GM12874 (cell line): ENCODE results near the gene FOXC1.

ENCODE experiments used
- TF ChIP-seq, protein P1 (sequence below): IDR thresholded peaks from 2 replicates; pipeline ENCODE4 v1.5.1; 2011; ENCODE audit warnings: low read depth, mild to moderate bottlenecking, control low read depth, low read length, moderate library complexity; ENCODE audit not compliant: insufficient read depth

Gene FOXC1

DNA sequence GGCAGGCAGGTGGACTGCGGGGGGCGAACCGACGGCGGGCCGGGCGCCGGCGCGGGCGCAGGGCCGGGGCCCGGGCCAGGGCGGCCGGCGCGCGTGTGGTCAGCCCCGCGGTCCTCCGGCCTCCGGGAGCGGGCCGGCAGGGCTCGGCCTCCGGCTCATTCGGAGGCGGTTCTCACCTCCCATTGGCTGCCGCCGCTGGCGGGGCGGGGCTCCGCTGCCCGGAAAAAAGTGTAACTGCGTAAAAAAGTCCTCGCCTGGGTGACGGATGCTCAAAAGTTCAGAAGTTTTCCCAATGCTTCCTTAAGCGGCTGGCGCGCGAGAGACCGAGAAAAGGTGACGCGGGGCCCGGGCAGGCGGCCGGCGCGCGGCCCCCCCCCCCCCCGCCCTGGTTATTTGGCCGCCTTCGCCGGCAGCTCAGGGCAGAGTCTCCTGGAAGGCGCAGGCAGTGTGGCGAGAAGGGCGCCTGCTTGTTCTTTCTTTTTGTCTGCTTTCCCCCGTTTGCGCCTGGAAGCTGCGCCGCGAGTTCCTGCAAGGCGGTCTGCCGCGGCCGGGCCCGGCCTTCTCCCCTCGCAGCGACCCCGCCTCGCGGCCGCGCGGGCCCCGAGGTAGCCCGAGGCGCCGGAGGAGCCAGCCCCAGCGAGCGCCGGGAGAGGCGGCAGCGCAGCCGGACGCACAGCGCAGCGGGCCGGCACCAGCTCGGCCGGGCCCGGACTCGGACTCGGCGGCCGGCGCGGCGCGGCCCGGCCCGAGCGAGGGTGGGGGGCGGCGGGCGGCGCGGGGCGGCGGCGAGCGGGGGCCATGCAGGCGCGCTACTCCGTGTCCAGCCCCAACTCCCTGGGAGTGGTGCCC is at the start of gene FOXC1:
FOXC1 (plus strand) TSS at position 268 of the 849 bp plus-strand sequence; CDS start at position 799, 531 bp downstream.
- TF ChIP-seq, protein P1, sequence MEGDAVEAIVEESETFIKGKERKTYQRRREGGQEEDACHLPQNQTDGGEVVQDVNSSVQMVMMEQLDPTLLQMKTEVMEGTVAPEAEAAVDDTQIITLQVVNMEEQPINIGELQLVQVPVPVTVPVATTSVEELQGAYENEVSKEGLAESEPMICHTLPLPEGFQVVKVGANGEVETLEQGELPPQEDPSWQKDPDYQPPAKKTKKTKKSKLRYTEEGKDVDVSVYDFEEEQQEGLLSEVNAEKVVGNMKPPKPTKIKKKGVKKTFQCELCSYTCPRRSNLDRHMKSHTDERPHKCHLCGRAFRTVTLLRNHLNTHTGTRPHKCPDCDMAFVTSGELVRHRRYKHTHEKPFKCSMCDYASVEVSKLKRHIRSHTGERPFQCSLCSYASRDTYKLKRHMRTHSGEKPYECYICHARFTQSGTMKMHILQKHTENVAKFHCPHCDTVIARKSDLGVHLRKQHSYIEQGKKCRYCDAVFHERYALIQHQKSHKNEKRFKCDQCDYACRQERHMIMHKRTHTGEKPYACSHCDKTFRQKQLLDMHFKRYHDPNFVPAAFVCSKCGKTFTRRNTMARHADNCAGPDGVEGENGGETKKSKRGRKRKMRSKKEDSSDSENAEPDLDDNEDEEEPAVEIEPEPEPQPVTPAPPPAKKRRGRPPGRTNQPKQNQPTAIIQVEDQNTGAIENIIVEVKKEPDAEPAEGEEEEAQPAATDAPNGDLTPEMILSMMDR: no peak

DNA sequence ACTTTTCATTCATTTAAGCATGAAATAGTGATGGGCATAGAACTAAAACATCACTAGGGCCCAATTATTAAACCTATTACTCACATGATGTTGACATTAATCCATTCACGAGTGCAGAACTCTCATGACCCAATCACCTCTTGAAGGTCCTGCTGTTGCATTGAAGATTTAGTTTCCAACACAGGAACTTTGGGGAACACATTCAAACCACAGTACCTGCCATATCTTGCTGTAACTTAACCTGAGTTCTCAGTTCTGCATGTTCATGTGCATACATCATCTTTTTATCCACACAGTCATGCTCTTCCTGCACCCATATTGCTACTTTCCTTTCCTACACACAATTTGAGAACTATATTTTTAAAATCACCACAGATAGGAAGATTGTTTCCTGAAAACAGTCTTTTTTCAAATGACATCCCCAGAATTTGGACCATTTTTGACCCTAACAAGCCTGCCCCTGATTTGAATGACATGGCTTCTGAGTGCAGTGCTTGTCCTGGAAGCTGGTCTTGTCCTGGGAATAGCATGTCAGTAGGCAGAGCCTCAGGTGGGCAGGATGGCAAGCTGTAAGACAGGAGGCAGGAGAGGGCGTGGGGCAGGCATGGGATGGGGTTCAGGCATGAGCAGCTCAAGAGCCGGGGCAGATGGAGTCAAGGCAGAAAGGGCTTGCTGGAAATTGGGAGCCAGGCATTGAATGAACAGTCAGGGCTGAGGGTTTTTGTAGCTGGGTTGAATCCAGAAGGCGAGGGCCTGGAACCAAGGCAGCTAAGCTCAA is 49.2 kb upstream of the FOXC1 start:
- TF ChIP-seq, protein P1: no peak

DNA sequence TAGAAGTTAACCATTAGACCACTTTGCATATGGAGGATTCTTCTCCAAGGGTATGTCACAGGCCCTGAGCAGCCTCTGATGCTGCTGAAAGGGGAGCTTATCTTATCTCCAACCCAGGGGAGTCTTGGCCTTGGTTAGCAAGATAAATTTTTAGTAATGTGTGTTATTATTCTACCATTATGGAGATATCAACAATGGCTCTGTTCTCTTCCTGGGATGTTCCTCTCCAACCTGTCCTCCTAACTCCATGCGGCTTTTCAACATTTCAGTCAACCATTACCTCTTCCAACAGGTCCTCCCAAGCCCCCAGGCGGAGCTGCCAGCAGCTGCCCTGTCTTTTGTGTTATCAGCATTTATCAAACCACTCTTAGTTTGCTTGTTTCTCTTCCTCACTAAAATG is 48.4 kb upstream of the FOXC1 start:
- TF ChIP-seq, protein P1: no peak

DNA sequence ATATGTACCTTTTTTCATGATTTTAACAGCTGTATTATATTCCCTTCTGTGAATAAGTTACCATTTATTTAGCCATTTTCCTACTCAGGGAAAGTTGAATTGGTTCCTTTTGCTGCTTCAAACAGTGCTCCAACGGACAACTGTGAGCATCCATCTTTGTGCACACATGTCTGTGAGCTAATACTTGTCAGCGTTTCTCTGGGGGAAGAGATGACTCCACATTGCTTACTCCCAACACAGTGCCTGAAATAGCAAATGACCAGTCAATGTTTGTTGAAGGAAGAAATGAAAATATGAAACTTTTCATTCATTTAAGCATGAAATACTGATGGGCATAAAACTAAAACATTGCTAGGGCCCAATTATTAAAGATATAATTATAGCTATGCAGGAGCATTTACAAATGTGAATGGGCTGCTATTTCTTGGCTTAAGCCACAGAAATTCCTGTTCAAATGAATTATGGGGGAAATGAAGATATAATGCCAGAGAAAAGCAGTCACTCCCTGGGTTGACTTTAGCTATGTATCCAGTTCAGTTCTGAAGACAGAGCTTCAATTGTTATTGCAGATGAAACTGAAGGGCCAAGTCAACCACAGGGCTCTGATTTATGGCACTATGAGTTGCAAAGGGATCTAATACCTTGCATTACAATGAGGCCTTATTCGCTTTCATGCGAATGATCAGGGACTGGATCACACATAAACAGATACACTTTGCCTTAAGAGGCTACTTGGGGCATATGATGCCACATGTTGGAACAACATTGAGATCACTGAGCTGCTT is 47.4 kb upstream of the FOXC1 start:
- TF ChIP-seq, protein P1: no peak

DNA sequence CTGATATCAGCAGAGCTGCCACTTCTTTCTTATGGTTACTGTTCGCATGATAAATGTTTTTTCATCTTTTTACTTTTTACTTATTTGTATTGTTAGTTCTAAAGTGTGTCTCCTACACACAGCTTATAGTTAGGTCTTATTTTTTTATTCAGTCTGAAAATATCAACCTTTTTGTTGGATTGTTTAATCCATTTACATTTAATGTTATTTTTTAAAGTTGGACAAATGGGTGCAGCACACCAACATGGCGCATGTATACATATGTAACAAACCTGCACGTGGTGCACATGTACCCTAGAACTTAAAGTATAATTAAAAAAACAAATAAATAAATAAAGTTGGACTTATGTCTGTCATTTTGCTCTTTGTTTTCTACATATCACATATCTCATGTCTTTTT is 40.3 kb upstream of the FOXC1 start:
- TF ChIP-seq, protein P1: no peak

DNA sequence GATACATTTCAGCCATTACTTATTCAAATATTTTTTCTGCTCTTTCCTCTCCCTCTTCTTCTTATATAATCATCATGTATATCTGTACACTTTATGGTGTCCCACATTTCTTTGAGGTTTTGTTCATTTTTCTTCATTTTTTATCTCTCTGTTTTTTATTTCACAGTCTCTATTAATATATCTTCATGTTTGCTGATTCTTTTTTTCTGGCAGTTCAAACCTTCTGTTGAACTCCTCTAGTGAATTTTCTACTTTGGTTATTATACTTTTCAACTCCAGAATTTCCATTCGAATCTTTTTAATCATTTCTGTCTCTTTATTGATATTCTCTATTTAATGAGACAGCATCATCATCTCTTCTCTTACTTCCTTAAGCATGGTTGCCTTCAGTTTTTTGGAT is 38.9 kb upstream of the FOXC1 start:
- TF ChIP-seq, protein P1: no peak

DNA sequence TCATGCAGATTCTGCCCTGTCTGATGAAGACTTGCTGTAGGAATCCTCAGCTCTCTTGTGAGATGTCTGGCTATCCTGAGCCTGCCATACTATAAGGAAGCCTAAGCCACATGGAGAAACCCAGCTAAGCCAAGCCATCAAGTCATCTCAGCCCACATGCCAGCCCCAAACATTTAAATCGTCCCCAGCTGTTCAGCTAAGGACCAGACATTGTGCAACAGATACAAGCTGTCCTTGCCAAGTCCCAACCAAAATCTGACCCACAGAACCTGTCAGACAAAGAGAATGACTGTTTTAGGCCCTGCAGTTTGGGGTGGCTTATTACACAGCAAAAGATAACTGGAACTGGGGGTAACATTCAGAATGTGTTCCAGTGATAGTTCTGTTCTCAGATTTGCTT is 36.8 kb upstream of the FOXC1 start:
- TF ChIP-seq, protein P1: no peak
